KG1 (cell line): ENCODE data around the gene AAR2.

Experiments
- DNase-seq: peaks from one replicate; lab custom pipeline; 2025; lab: John Stamatoyannopoulos, UW

Gene AAR2

GRCh38 chr20:36235892-36236785, at the start of gene AAR2:
TSS of gene AAR2 (plus strand) at chr20:36236478. CDS start at chr20:36239869, 3,391 bp downstream.
- DNase-seq, result peak; percentile 59

- DNase-seq, result no peak
These were observed 42.1 kb upstream of the AAR2 start for GRCh38 chr20:36193977-36194712.

- DNase-seq, result no peak
These were observed 39.6 kb upstream of the AAR2 start for GRCh38 chr20:36196676-36197075.

- no peak for DNase-seq
These were observed 39.0 kb upstream of the AAR2 start for GRCh38 chr20:36197271-36197670.

- DNase-seq, result peak; percentile 67
These were observed 36.7 kb upstream of the AAR2 start for GRCh38 chr20:36199345-36200257.

- DNase-seq, result no peak
These were observed 35.8 kb upstream of the AAR2 start for GRCh38 chr20:36200451-36200850.

GRCh38 chr20:36201198-36201597, 35.1 kb upstream of the AAR2 start:
- DNase-seq, result no peak

GRCh38 chr20:36202891-36203338, 33.4 kb upstream of the AAR2 start:
- peak; percentile 8 for DNase-seq

- no peak for DNase-seq
These were observed 32.4 kb upstream of the AAR2 start for GRCh38 chr20:36203861-36204260.

GRCh38 chr20:36205026-36205425, 31.3 kb upstream of the AAR2 start:
- DNase-seq, result no peak

- no peak for DNase-seq
These were observed 30.2 kb upstream of the AAR2 start for GRCh38 chr20:36206068-36206467.

- DNase-seq, result no peak
These were observed 29.6 kb upstream of the AAR2 start for GRCh38 chr20:36206641-36207040.

GRCh38 chr20:36207602-36208001, 28.7 kb upstream of the AAR2 start:
- DNase-seq, result no peak

GRCh38 chr20:36208257-36208656, 28.0 kb upstream of the AAR2 start:
- DNase-seq, result no peak

GRCh38 chr20:36210436-36211021, 25.7 kb upstream of the AAR2 start:
- DNase-seq, result no peak

GRCh38 chr20:36213362-36213761, 22.9 kb upstream of the AAR2 start:
- no peak for DNase-seq

GRCh38 chr20:36214684-36215256, 21.5 kb upstream of the AAR2 start:
- DNase-seq, result no peak

GRCh38 chr20:36215778-36216177, 20.5 kb upstream of the AAR2 start:
- DNase-seq, result no peak

GRCh38 chr20:36216314-36217025, 19.8 kb upstream of the AAR2 start:
- no peak for DNase-seq

GRCh38 chr20:36217226-36217625, 19.1 kb upstream of the AAR2 start:
- DNase-seq, result no peak
